Fibroblast of mammary gland (primary cell): ENCODE results near the gene CD8B.

Experiments used
- DNase-seq: peaks from one replicate; pipeline ENCODE4 v3.0.0-alpha.2; 2010; ENCODE audit warnings: low read depth
- H3K4me3 ChIP-seq: 2 replicates; pipeline ENCODE4 v1.5.1; 2011; ENCODE audit warnings: low read depth, mild to moderate bottlenecking, low read length, moderate library complexity; ENCODE audit not compliant: control insufficient read depth
- TF ChIP-seq, protein P1 (sequence below): conservative IDR thresholded peaks from 2 replicates; pipeline ENCODE4 v1.5.1; 2011; ENCODE audit warnings: low read depth, low read length, inconsistent platforms; ENCODE audit not compliant: control insufficient read depth, insufficient read depth

The CD8B gene

DNA sequence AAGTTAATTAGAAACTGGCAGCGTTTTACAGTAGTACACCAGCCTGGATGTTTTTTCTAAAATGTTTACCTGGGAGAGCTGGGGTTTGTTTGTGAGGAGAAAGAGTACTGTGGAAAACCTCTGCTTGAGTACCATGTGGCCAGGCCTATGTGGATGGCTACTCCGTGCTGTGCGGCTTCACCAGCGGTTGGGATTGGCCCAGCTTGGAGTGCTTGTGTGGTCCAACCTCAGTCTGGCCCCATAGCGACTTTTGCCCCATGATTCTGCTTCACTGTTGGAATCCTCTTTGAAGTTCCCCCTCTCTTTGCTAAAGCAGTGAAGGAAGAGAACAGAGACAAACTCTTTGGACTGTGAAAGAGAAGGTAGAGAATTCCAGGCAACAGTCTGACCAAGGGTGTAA, 86.8 kb downstream of the CD8B start:
- TF ChIP-seq, protein P1, sequence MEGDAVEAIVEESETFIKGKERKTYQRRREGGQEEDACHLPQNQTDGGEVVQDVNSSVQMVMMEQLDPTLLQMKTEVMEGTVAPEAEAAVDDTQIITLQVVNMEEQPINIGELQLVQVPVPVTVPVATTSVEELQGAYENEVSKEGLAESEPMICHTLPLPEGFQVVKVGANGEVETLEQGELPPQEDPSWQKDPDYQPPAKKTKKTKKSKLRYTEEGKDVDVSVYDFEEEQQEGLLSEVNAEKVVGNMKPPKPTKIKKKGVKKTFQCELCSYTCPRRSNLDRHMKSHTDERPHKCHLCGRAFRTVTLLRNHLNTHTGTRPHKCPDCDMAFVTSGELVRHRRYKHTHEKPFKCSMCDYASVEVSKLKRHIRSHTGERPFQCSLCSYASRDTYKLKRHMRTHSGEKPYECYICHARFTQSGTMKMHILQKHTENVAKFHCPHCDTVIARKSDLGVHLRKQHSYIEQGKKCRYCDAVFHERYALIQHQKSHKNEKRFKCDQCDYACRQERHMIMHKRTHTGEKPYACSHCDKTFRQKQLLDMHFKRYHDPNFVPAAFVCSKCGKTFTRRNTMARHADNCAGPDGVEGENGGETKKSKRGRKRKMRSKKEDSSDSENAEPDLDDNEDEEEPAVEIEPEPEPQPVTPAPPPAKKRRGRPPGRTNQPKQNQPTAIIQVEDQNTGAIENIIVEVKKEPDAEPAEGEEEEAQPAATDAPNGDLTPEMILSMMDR = no peak

DNA sequence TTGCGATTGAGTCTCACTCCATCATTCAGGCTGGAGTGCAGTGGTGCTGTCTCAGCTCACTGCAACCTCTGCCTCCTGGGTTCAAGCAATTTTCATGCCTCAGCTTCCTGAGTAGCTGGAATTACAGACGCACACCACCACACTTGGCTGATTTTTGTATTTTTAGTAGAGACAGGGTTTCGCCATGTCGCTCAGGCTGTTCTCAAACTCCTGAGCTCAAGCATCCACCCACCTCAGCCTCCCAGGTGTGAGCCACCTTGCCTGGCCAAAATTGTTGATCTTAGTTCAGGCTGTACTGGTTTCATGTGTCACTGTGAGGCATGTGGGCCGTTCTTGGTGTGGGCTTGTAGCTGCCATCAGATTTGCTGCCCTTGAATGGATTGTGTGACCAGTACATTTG, 89.1 kb downstream of the CD8B start:
- no peak for DNase-seq
- TF ChIP-seq, protein P1 = no peak
- no peak overlapping the region for H3K4me3 ChIP-seq

More for the DNA sequence above, 86.8 kb downstream of the CD8B start:
- H3K4me3 ChIP-seq = no peak overlapping the region
- DNase-seq = no peak

DNA sequence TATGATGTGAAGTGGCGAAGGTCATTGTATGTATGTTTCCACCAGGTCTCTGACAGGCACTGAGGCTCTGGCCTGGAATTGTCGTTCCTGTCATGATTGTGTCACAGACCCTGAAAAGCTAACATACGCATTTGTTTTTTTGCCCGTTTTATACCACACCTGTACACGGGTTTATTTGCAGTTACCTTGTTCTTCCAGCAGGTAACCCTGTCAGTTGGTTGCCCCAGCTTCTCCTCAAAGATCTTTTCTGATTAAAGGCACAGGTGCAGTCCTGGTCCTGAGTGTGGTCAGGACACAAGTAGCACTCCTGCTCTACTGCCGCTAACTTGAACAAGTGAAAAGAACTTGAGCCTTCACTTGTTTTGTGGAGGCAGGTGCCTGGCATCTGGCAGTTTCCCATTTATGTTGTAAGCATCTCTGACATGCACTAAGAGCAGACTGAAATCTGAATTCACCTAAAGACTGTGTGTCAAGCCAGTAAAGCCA, 90.8 kb downstream of the CD8B start:
- H3K4me3 ChIP-seq = no peak overlapping the region
- DNase-seq = no peak
- TF ChIP-seq, protein P1 = no peak

DNA sequence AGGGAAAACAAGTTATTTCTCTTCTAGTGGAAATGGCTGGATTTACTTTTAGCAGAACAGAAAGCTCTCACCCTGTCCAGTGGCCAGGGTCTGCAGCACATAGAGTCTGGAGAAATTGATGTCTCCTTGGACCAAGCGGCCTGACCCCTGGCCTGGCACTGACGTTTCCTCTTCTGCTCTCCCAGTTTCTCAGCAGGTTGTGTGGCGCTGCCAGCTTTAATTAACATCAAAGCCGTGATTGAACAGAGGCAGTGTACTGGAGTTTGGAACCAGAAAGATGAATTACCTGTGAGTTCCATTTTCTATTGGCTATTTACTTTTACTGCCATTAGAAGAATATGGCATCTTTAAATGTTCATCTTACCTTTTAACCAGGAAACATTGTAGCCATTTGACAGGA, 91.8 kb downstream of the CD8B start:
- TF ChIP-seq, protein P1 = no peak
- no peak for DNase-seq
- no peak overlapping the region for H3K4me3 ChIP-seq

DNA sequence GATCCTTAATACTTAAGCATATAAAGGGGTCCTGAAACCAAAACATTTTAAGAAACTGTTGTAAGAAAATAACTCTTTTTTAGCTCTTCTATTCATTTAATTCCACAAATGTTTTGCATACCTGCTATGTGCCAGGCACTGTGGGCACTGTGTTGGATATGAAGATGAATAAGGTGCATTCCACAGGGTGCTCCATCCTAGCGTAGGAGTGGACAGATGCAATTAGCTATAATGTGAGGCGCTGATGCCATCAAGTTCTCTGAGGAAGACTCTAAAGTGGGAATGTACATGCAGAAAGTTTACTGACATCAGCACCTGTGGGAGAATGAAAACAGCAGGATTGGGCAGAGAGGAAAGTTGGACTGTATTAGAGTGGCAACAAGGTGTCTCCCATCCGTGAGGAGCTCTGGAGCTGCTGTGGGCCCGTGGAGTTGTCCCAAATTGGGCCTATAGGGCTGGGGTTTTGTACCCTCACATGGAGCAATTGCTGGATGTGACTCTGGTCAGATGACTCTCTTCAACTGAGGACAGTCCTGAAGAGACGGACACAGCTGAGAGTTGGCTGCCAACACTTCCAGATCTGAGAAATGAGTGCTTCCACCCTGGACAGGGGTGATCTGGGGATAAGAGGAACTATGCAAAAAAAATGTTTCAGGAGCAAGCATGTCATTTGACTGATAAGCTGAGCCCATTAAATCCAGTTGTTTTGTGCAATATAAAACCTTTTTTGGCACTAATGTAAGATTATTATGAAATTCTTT, 93.3 kb downstream of the CD8B start:
- no peak for DNase-seq
- TF ChIP-seq, protein P1 = no peak
- no peak overlapping the region for H3K4me3 ChIP-seq
